IPS-NIHi11 (cell line): Measurements from ENCODE around the gene CPNE7.

Experiments
- DNase-seq: peaks from one replicate; pipeline ENCODE4 v3.0.0; 2012; ENCODE audit warnings: mixed read lengths, low spot score

The CPNE7 gene

GRCh38 chr16:89549007-89549700 is 26.4 kb upstream of the CPNE7 start:
- no peak for DNase-seq

- DNase-seq, result no peak
Measured at GRCh38 chr16:89550421-89551007, 25.0 kb upstream of the CPNE7 start.

DNA sequence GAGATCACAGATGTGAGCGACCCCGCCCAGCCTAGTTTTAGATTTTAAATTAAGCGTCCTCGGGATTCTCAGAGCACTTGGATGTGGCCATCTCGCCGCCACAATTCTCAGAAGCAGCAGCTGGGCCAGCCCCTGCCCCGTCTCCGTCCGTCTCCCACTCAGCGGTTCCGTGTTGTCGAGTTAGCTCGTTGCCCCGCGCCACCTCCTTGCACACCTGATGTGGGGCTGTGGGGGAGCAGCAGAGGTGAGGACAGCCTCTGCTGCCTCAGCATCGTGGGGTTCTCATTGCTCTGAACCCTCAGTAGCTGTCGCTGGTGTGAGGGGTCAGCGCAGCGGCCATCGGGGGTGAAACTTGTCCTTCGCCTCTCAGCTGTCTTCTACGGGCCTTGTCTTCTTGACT is 23.2 kb upstream of the CPNE7 start:
- no peak for DNase-seq

DNA sequence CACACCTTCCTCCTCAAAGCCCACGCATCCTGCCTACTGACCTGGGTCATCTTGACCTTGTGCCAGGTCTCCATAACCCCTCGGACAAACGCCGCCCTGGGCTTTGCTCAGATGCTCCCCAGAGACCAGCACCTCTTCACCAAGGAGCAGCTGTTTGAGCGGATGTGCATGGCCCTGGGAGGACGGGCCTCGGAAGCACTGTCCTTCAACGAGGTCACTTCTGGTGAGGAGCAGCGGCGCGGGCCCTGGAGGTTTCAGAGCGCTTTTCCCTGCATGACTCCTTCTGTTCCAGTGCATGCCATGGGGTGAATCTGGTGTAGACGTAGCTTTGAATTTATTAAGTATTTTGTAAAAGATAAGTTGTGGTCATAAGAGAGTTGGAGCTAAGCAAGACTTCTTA is 22.6 kb upstream of the CPNE7 start:
- no peak for DNase-seq

DNA sequence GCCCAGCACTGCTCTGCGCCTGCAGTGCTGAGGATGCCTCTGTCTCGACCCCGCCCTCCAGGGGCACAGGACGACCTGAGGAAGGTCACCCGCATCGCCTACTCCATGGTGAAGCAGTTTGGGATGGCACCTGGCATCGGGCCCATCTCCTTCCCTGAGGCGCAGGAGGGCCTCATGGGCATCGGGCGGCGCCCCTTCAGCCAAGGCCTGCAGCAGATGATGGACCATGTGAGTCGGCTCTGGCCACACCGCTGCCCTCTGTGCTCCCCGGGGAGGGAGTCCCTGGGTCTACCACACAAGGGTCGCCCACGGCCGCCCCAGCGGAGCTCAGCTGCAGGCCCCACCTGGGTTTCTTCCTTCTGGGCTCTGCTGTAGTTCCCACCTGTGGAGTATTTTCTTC is 21.8 kb upstream of the CPNE7 start:
- peak; percentile 11 for DNase-seq

GRCh38 chr16:89554343-89554742 is 21.2 kb upstream of the CPNE7 start:
- DNase-seq, result no peak

DNA sequence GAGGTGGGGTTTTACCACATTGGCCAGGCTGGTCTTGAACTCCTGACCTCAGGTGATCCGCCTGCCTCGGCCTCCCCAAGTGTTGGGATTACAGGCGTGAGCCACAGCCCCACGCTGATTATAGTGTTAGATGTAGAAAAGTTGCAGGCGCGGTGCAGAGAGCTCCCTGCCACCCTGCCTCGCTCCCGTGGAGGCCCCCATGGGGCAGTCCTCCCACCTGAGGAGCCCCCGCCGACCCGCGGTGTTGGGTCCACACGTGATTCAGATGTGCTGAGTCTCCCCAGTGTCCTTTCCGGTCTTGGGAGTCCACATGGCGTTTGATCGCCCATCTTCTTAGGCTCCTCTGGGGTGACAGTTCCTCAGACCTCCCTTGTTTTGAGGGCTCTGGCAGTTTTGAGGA is 20.3 kb upstream of the CPNE7 start:
- DNase-seq, result no peak

- DNase-seq, result no peak
Measured at GRCh38 chr16:89555780-89556179, 19.8 kb upstream of the CPNE7 start.

DNA sequence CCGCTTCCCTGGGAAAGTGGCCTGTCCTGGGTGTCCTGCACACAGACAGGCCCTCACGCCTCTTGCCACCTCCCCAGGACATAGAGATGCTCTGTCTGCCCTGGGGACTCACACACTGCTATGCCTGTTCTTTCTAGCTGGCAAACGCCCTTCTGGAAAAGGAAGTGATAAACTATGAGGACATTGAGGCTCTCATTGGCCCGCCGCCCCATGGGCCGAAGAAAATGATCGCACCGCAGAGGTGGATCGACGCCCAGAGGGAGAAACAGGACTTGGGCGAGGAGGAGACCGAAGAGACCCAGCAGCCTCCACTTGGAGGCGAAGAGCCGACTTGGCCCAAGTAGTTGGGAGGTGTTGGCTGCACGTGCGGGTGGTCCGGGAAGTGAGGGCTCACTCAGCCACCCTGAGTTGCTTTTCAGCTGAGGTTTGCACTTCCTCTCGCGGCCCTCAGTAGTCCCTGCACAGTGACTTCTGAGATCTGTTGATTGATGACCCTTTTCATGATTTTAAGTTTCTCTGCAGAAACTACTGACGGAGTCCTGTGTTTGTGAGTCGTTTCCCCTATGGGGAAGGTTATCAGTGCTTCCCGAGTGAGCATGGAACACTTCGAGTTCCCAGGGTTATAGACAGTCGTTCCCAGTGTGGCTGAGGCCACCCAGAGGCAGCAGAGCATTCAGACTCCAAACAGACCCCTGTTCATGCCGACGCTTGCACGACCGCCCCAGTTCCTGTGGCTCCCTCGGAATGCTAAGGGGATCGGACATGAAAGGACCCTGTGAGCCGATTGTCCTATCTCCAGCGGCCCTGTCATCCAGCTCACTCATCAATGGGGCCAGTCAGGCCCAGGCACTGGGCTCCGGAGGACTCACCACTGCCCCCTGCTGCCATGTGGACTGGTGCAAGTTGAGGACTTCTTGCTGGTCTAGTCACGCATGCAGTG is 18.5 kb upstream of the CPNE7 start:
- DNase-seq, result peak; percentile 90

GRCh38 chr16:89557690-89558490 is 17.7 kb upstream of the CPNE7 start:
- no peak for DNase-seq

GRCh38 chr16:89560378-89561141 is 15.0 kb upstream of the CPNE7 start, which contains the start of gene RPL13:
TSS of gene RPL13 (plus strand) at chr16:89560682. CDS start at chr16:89560960, 278 bp downstream.
- peak; percentile 96 for DNase-seq

GRCh38 chr16:89561142-89561883 is 14.2 kb upstream of the CPNE7 start:
- no peak for DNase-seq

- no peak for DNase-seq
Measured at GRCh38 chr16:89561884-89562599, 13.5 kb upstream of the CPNE7 start.

DNA sequence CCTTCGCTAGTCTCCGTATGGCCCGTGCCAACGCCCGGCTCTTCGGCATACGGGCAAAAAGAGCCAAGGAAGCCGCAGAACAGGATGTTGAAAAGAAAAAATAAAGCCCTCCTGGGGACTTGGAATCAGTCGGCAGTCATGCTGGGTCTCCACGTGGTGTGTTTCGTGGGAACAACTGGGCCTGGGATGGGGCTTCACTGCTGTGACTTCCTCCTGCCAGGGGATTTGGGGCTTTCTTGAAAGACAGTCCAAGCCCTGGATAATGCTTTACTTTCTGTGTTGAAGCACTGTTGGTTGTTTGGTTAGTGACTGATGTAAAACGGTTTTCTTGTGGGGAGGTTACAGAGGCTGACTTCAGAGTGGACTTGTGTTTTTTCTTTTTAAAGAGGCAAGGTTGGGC is 12.6 kb upstream of the CPNE7 start:
- no peak for DNase-seq

DNA sequence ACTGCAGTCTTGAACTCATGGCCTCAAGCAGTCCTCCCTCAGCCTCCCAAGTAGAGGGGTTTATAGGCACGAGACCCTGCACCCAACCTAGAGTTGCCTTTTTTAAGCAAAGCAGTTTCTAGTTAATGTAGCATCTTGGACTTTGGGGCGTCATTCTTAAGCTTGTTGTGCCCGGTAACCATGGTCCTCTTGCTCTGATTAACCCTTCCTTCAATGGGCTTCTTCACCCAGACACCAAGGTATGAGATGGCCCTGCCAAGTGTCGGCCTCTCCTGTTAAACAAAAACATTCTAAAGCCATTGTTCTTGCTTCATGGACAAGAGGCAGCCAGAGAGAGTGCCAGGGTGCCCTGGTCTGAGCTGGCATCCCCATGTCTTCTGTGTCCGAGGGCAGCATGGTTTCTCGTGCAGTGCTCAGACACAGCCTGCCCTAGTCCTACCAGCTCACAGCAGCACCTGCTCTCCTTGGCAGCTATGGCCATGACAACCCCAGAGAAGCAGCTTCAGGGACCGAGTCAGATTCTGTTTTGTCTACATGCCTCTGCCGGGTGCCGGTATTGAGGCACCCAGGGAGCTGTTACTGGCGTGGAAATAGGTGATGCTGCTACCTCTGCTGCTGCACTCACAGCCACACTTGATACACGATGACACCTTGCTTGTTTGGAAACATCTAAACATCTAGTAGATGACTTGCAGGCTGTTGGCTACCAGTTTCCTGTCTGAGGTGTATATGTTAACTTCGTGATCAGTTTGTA is 11.7 kb upstream of the CPNE7 start:
- no peak for DNase-seq

DNA sequence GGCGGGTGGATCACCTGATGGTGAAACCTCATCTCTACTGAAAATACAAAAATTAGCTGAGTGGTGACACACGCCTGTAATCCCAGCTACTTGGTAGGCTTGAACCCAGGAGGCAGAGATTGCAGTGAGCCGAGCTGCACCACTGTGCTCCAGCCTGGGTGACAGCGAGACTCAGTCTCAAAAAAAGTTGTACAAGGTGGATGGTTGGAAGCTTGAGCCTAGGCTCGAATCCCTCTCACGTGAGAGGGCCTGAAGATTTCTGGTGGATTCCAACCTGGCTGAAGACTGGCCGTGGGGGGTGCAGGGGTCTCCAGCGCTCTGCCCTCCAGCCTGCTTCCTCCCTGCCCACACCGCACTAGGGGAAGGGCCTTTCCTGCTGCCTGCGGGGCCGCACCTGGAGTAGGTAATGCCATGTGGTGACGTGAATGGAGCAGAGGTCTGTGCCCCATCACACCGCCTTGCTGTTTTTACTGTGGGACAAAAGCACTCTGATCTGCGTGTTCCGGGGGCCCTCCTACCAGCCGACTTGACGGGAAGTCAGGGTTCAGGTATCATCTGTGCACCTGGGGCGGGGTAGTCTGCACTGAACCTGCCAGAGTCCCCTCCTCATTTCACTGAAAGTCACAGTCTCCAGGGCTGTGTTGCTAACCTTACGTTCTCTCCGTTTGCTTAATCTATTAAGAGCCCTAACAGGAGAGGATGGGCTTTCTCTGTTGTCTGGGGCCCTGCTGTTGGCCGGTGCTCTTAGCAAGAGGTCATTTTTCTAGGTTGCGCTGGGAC is 10.9 kb upstream of the CPNE7 start:
- peak; percentile 7 for DNase-seq

DNA sequence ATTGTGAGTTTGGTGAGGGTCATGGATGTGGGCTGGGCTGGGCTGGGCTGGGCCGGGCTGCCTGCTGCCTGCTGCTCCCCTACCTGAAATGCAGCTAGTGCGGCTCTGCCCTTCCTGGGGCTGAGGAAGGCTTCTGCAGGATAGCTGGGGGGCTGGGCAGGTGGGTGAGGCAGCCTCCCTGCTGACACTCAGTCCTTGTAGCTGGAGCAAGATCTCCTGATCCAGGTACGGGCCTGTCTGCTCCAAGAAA is 10.4 kb upstream of the CPNE7 start:
- no peak for DNase-seq

DNA sequence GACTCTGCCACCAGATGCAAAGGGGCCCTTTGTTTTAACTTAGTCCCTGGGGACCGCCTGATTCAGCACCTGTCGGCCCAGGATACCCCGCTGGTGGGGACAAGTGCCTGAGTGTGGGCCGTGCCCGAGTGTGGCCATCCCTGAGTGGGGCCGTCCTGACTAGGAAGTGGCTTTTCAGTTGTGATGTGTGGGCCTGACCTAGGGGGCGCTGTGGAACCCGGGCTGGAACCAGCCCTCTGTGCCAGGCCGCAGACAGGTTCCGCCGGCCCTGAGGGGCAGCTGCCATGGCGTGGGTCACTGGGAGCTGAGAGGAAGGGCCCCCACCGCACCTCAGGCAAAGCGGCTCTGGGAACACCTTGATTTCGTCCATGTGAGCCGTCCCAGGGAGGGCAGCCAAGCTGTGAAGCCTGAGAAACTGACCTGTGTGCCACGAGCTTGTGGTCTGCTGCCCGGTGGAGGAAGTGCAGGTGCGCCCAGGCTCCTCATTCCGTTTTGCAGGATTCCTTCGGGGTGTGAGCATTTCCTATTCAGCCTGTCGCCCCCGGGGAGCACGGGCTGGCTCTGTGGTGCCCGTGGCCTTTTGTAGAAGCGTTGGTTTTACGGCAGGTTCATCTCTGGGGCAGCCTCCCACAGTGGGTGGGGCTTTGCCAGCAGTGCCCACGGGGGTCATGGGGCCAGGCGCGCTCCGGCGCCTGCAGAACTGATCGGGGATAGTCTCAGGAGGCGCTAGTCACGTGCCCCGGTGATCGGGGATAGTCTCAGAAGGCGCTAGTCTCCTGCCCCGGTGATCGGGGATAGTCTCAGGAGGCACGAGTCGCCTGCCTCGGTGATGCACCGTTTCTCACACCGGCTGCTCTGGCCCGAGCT is 9.8 kb upstream of the CPNE7 start:
- DNase-seq, result peak; percentile 74
